HFF-Myc (cell line): ENCODE data around the gene BLID.

Source experiments
- DNase-seq: peaks from one replicate; pipeline ENCODE4 v3.0.0-alpha.2; 2011; ENCODE audit warnings: low read depth; ENCODE audit errors: extremely low read depth
- H3K4me3 ChIP-seq: replicated peaks from 2 replicates; pipeline ENCODE4 v1.5.1; 2011; ENCODE audit warnings: low read depth, mild to moderate bottlenecking, control low read depth, low read length
- CTCF ChIP-seq: IDR thresholded peaks from 2 replicates; pipeline ENCODE4 v1.5.1; 2012; ENCODE audit warnings: mild to moderate bottlenecking, low read depth, low read length, control low read depth; ENCODE audit errors: missing control alignments

Gene BLID

GRCh38 chr11:122141725-122142124 lies 25.7 kb upstream of the BLID start:
- H3K4me3 ChIP-seq = no peak overlapping the region
- DNase-seq = no peak
- no peak for TF ChIP-seq CTCF

- no peak overlapping the region for H3K4me3 ChIP-seq
- no peak for TF ChIP-seq CTCF
- no peak for DNase-seq
Observed at GRCh38 chr11:122140500-122140899, 24.5 kb upstream of the BLID start.

DNA sequence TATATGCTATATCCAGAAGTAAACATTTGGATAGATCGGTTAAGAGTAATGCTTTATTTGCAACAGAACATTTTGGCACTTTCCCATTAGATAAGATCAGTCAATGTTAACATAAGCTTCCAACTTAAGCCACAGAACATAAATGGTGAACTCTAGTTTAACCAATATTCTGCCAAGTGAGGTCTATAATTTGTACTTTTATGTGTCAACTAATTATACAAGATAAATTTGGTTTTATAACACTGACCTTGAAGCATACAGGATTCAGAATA lies 23.5 kb upstream of the BLID start:
- TF ChIP-seq CTCF = no peak
- no peak overlapping the region for H3K4me3 ChIP-seq
- no peak for DNase-seq

DNA sequence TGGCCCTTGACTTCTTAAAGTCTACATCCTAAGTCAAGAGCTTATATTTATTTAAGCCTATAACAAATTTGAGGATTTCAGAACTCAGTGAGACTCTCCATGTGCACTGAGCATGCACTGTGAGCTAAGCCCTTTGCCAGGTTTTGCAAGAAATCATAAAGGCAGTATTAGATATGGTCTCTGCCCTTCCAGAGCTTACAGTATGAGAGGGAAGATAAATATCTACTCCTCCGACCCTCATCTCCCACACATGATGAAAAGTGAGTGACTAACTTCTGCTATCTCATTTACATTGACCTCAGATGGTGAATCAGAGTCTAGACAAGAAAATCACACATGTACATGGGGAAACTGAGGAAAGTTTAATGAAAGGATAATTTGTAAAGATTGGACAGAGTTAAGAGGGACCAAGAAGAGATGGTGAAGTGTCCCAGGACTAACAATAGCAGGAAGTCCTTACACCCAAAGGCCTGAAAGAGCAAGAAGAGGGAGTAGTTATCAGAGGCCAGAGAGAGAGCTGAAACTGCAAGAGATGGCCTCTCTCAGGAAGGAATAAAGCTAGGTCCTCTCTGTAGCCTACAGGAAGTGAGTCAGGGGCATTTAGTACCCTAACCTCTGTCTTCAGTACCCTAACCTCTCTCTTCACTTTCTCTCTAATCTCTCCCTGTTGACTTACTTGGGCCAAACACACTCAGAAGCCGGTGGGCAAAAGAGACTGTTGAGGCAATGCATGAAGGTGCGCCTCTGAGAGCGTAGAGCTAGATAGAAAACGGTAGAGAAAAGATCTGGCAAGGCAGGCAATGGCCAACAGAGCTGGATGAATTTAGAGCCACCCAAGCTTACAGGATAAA lies 23.0 kb upstream of the BLID start:
- no peak overlapping the region for H3K4me3 ChIP-seq
- DNase-seq = no peak
- TF ChIP-seq CTCF = no peak

GRCh38 chr11:122137078-122137793 lies 21.2 kb upstream of the BLID start:
- H3K4me3 ChIP-seq = no peak overlapping the region
- DNase-seq = peak; percentile 75
- no peak for TF ChIP-seq CTCF

GRCh38 chr11:122131126-122131525 lies 15.1 kb upstream of the BLID start:
- H3K4me3 ChIP-seq = no peak overlapping the region
- TF ChIP-seq CTCF = no peak
- no peak for DNase-seq

GRCh38 chr11:122128146-122128545 lies 12.1 kb upstream of the BLID start:
- no peak for DNase-seq
- H3K4me3 ChIP-seq = no peak overlapping the region
- no peak for TF ChIP-seq CTCF
